ENCODE results near the gene PHACTR3. TPM values are rescaled to one million over a fixed set of nuclear protein-coding genes. Genes with fewer than 3 reads are reported as not detected.

Gene PHACTR3
- total RNA-seq, 2 experiments from 2014 or later, result not detected

DNA sequence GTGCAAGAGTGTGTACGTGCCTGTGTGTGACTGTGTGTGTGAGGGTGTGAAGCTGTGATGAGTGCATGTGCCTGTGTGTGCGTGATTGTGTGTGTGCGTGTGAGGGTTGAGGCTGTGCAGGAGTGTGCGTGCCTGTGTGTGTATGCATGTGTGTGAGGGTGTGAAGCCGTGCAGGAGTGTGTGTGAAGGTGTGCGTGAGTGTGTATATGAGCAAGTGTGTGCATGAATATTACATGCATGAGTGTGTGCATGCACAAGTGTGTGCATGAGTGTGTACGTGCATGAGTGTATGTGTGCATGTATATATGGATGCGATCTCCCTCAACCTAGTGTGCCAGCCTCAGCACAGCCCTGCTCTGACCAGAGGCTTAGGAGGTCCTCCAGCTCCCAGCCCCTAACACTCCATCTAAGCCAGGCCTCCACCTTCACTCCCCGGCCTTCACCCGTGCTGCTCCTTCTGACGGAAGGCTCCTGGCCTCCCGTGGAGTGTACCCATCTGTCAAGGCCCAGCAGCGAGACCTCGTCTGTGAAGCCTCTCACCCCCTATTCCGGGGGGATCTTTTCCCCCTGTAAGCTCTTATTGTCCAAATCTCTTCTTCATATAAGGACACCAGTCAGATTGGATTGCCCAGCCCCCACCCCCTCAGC lies 19.9 kb upstream of the PHACTR3 start:
- intact Hi-C loops (cut with micrococcal nuclease), result no loop called here
- H3K27ac Mint-ChIP-seq, result no peak overlapping the region
- DNase-seq, result no peak

DNA sequence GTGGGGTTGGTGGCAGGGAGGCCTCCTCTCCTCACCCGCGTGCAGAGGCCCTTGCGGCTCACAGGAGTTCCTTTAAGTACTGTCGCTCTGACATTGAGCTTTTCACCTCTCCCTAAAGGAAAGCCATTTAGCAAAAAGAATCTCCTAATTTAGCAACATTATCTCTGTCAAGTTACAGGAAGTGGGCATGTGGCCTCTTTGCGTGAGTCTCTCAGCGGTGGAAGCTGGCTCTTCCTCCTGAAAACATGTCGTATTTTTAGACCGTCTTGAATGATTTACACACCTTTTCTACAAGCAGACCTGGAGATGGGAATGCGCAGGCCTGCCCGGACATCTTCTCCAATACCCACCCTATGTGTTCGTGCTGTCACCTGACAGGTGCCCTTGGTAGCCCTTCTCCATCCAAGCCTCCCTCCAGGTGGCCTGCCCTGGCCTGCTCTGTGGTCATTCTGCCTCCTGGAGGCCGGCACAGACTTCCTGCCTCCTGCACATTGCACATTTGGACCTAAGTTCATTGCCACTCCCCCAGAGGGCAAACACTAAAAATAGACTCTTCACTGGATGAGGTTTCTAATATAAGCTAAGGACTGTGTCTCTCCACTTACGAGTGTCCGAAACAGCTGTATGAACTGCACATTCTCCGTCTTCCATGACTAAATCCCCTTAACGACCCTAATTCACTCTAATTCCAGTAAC lies 18.5 kb upstream of the PHACTR3 start:
- Mint-ChIP-seq H3K36me3 (no peaks in the 10 kb centered on the region), H3K9me3 (no peaks in the 10 kb centered on the region), H3K27me3 (peaks cover 3% of the 10 kb centered on the region), H3K4me1 (ENCODE audit: low read depth) (no peaks in the 10 kb centered on the region), H3K27ac (no peak overlapping the region), H3K4me3 (no peak overlapping the region)
- DNase-seq, result no peak
- intact Hi-C loops (cut with micrococcal nuclease), result no loop called here
- ChIA-PET CTCF (interaction anchor here (1.0 kb wide), 1 partner anchor 14 kb away, joined by 4 read pairs; no protein-coding TSS in a partner anchor), POLR2A (no interaction called here)

More for the DNA sequence above, 19.9 kb upstream of the PHACTR3 start:
- Mint-ChIP-seq H3K27me3 (peaks cover 6% of the 10 kb centered on the region), H3K36me3 (no peaks in the 10 kb centered on the region), H3K4me1 (ENCODE audit: low read depth) (no peaks in the 10 kb centered on the region), H3K9me3 (no peaks in the 10 kb centered on the region), H3K4me3 (no peak overlapping the region)
- ChIA-PET CTCF (no interaction called here), POLR2A (no interaction called here)

DNA sequence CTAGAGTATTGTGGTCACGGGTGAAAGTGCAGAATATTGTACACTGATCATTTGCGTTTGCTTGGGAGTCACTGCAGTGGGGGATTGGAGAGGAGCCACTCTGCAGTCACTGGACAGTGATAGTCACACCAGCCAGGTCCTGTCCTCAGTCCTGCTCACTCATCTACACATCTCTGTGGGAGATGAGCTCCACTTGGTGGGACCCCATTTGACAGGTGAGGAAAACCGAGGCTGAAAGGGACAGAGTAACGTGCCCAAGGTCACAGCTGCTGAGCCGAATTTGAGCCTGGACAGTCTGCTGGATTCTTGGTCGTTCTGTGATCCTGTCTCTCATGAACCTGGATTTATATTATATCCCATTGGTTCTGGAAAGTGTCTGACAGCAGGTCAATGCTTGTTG lies 17.7 kb upstream of the PHACTR3 start:
- peaks cover 3% of the 10 kb centered on the region for H3K27me3 Mint-ChIP-seq
- H3K4me3 Mint-ChIP-seq, result no peak overlapping the region
- no peaks in the 10 kb centered on the region for H3K36me3 Mint-ChIP-seq
- no peaks in the 10 kb centered on the region for H3K9me3 Mint-ChIP-seq
- DNase-seq, result no peak
- no peaks in the 10 kb centered on the region for H3K4me1 Mint-ChIP-seq (ENCODE audit: low read depth)
- ChIA-PET CTCF (no interaction called here), POLR2A (no interaction called here)
- intact Hi-C loops (cut with micrococcal nuclease), result no loop called here
- no peak overlapping the region for H3K27ac Mint-ChIP-seq

DNA sequence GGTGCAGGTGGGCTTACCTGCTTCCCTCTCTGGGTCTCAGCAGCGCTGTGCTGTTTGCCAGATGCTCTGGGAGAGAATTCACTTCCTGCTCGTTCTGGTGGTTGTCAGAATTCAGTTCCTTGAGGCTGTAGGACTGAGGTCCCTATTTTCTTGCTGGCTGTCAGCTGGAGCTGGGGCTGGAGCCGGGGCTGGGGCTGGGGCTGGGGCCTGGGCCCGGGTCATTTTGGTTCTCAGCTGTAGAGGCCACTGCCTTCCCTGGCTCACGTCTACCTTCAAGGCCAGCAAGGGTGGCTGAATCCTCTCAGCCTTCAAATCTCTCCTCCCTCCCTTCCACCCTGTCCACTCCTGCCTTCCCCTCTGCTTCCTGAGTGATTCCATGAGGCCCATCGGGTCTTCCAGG lies 16.8 kb upstream of the PHACTR3 start:
- Mint-ChIP-seq H3K4me1 (ENCODE audit: low read depth) (no peaks in the 10 kb centered on the region), H3K36me3 (no peaks in the 10 kb centered on the region), H3K9me3 (no peaks in the 10 kb centered on the region), H3K27ac (no peak overlapping the region), H3K4me3 (no peak overlapping the region), H3K27me3 (peaks cover 7% of the 10 kb centered on the region)
- POLR2A ChIA-PET, result no interaction called here
- no peak for DNase-seq
- intact Hi-C loops (cut with micrococcal nuclease), result no loop called here
- CTCF ChIA-PET, result no interaction called here

DNA sequence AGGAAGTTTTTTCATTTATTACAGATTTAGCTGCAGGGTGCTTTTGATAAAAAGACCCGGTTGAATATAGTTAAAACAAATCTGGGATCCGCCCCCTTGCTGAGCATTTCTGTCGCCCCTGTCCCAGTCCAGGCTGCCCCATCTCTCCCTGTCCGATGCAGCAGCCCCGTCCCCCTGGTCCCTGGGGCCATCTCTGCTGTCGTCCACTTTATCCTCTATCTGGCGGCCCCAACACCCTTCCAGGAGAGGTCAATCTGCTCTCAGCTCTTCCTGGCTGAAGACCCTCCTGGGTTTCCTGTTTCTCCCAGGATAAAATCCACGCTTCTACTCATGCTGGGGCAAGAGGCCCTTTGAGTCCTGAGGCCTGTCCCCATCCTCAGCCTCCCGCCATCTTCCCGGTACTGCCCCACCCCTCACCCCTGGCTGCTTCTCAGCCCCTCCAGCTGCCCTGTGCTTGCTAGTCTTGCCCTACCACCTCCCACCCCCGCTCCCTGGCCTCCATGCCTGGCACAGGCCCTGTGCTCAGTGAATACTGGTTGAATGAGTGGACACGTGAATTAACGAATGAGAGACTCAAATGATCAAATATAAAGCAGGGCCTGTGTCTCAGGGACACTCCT lies 16.0 kb upstream of the PHACTR3 start:
- intact Hi-C loops (cut with micrococcal nuclease), result no loop called here
- ChIA-PET CTCF (no interaction called here), POLR2A (no interaction called here)
- H3K4me1 Mint-ChIP-seq (ENCODE audit: low read depth), result no peaks in the 10 kb centered on the region
- no peak overlapping the region for H3K27ac Mint-ChIP-seq
- H3K9me3 Mint-ChIP-seq, result no peaks in the 10 kb centered on the region
- H3K4me3 Mint-ChIP-seq, result no peak overlapping the region
- no peaks in the 10 kb centered on the region for H3K36me3 Mint-ChIP-seq
- H3K27me3 Mint-ChIP-seq, result peaks cover 7% of the 10 kb centered on the region
- DNase-seq, result no peak

DNA sequence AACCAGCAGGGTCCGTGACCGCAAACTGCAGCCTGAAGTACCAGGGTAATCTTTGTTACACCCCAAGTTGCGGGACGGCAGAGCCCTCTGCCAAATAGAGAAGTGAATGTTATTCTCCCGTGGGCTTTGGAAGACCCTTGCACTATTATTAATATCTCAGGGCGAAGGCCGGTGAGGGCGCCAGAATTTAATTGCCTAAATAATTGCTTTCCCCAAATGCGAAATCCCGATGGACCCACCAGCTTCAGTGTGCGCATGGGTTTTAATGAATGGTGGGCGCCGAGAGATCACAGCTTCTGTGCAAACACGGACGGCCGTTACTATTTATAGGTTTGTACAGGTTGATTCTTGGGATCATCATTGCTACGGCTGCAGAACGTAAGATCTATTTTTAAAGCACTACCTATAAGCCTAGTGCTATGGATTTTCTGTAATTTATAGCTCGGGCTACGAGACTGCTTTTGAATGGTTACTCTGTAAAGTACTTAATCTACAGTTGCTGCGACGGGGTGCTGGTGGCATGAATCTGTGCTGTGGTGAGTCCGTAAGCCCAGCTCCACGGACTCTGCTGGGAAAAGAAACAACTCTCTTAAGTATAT lies 15.2 kb upstream of the PHACTR3 start:
- POLR2A ChIA-PET, result no interaction called here

DNA sequence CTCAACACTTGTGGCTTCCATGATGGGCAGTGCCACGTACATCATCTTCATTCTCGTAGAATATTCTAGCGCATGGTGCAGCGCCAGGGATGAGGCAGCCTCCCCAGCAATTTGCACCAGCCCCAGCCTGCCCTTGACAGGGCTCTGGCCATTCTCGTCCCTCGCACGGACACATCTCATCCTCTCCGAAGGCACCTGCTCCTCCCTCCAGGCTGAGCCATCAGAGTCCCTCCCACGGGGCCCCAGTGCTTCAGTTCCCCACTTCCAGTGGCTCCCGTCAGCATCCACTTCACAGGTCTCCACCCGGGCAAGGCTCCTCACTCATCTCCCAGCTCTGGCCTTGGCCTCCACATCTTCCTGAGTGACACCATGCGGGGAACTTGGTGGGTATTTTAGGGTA lies 13.3 kb upstream of the PHACTR3 start:
- Mint-ChIP-seq H3K27ac (no peak overlapping the region), H3K36me3 (no peaks in the 10 kb centered on the region), H3K4me3 (no peak overlapping the region), H3K27me3 (peaks cover 16% of the 10 kb centered on the region), H3K9me3 (no peaks in the 10 kb centered on the region), H3K4me1 (ENCODE audit: low read depth) (no peaks in the 10 kb centered on the region)
- POLR2A ChIA-PET, result no interaction called here
- intact Hi-C loops (cut with micrococcal nuclease), result no loop called here
- DNase-seq, result no peak
- CTCF ChIA-PET, result no interaction called here

More for the DNA sequence above, 15.2 kb upstream of the PHACTR3 start:
- CTCF ChIA-PET, result interaction anchor here (0.7 kb wide), 1 partner anchor 9 kb away, joined by 3 read pairs; no protein-coding TSS in a partner anchor
- H3K4me3 Mint-ChIP-seq, result no peak overlapping the region
- intact Hi-C loops (cut with micrococcal nuclease), result no loop called here
- no peaks in the 10 kb centered on the region for H3K9me3 Mint-ChIP-seq
- no peak for DNase-seq
- peaks cover 7% of the 10 kb centered on the region for H3K27me3 Mint-ChIP-seq
- no peak overlapping the region for H3K27ac Mint-ChIP-seq
- H3K4me1 Mint-ChIP-seq (ENCODE audit: low read depth), result no peaks in the 10 kb centered on the region
- H3K36me3 Mint-ChIP-seq, result no peaks in the 10 kb centered on the region

DNA sequence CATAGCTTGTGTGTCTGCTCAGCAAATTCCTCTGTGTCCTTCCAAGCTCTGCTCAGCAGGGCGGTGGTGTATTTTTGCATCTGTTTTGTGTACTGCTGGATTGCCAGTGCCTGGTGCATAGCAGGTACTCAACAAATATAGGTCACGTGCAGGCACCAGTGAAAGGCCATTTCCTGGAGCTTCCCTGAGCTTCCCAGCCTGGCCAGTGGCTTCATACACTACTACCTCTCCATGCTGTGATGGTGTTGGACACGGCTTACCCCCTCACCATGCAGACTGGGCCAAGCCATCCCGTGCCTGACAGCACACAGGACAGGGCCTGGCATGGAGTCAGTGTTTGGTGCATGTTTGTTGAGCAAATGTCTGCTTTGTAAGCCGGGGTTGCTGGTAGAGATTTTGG lies 7.7 kb upstream of the PHACTR3 start:
- H3K27ac Mint-ChIP-seq, result no peak overlapping the region
- CTCF ChIA-PET, result no interaction called here
- no peak overlapping the region for H3K4me3 Mint-ChIP-seq
- POLR2A ChIA-PET, result no interaction called here
- no peaks in the 10 kb centered on the region for H3K36me3 Mint-ChIP-seq
- H3K9me3 Mint-ChIP-seq, result no peaks in the 10 kb centered on the region
- intact Hi-C loops (cut with micrococcal nuclease), result no loop called here
- no peaks in the 10 kb centered on the region for H3K4me1 Mint-ChIP-seq (ENCODE audit: low read depth)
- no peak for DNase-seq
- peaks cover 30% of the 10 kb centered on the region for H3K27me3 Mint-ChIP-seq

DNA sequence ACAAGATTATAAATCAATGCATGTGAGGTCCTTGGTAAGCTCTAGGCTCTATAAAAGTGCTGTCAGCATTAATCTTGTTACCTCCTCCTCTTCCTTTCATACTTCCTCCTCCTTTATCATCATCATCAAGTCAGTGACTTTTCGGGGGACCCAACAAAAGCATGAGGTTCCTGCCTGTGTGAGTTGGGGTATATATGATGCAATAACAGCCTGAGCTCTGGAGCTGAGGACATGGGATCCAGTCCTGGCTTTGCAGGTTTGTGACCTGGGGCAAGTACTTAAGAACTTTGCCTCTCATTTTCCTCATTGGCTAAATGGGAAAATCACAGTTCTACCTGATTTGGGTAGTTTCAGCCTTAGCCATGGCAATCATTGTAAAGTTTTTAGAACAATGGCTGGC lies 7.1 kb upstream of the PHACTR3 start:
- Mint-ChIP-seq H3K27ac (no peak overlapping the region), H3K36me3 (no peaks in the 10 kb centered on the region), H3K4me1 (ENCODE audit: low read depth) (no peaks in the 10 kb centered on the region), H3K4me3 (no peak overlapping the region), H3K27me3 (peaks cover 29% of the 10 kb centered on the region), H3K9me3 (no peaks in the 10 kb centered on the region)
- intact Hi-C loops (cut with micrococcal nuclease), result no loop called here
- ChIA-PET CTCF (interaction anchor here (0.9 to 2.0 kb wide), 2 partner anchors 24 to 253 kb away, joined by 3 to 5 read pairs; no protein-coding TSS in a partner anchor), POLR2A (no interaction called here)
- DNase-seq, result no peak

DNA sequence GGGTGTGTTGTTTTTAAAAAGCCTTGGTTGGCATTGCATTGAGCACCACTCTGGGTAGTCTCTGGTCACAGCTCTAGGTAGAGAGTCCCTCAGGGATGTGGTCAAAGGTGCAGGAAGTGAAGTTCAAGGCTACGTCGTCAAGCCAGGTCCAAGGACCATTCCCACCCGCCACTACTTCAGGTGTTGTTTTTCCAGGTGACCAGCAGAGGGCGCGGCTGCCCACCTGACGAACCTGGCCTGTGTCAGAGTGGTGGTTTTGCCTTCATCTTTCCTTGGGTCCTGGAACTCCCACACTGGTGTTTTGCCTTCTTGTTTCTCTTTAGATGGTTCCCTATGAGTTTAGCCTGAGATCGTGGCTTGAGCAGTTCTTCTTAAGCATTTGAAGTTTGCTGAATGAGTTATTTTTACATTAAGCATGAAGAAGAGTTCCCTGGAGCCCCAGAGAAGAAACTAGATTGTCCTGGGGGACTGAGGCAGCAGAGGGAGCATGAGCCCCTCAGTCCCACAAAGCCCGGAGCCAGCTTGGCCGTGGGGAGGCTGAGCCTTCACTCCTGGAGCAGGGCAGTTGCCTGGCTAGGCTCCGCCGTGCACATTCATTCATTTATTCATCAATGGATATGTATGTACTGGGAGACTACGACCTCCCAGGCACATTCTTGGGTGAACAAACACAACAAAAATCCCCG lies 5.6 kb upstream of the PHACTR3 start:
- DNase-seq, result peak; percentile 48
- ChIA-PET POLR2A (no interaction called here), CTCF (interaction anchor here (0.6 to 3.5 kb wide), 7 partner anchors 9 to 251 kb away, joined by 3 to 10 read pairs (median 3); no protein-coding TSS in a partner anchor)
- intact Hi-C loops (cut with micrococcal nuclease), result loop anchor here (2.0 kb wide), 1 partner anchor 152 kb away; no protein-coding TSS in a partner anchor
- Mint-ChIP-seq H3K27me3 (peaks cover 41% of the 10 kb centered on the region), H3K4me1 (ENCODE audit: low read depth) (no peaks in the 10 kb centered on the region), H3K27ac (no peak overlapping the region), H3K9me3 (no peaks in the 10 kb centered on the region), H3K36me3 (no peaks in the 10 kb centered on the region), H3K4me3 (no peak overlapping the region)

DNA sequence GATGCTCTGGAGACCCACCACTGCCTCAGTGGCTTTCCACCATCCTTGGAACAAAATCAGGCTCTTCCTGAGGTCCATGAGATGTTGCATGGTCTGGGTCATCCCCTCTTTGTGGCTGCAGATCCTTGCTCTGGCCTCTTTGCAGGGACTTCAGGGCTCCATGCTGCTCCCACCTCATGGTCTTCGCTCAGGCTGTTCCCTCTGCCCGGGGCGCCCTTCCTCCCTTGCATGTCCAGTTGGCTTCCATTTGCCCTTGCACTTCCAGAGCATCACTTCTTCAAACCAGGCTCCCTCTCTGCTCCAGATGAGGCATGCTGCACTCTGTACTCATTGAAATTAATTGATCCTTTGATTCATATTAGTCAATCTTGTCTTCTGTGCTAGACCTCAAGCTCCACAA lies 4.4 kb upstream of the PHACTR3 start:
- Mint-ChIP-seq H3K9me3 (no peaks in the 10 kb centered on the region), H3K27me3 (peaks cover 41% of the 10 kb centered on the region), H3K4me3 (no peak overlapping the region), H3K27ac (no peak overlapping the region), H3K4me1 (ENCODE audit: low read depth) (no peaks in the 10 kb centered on the region), H3K36me3 (no peaks in the 10 kb centered on the region)
- no peak for DNase-seq
- CTCF ChIA-PET, result interaction anchor here (3.5 kb wide), 1 partner anchor 29 kb away, joined by 10 read pairs; no protein-coding TSS in a partner anchor
- POLR2A ChIA-PET, result no interaction called here
- intact Hi-C loops (cut with micrococcal nuclease), result loop anchor here (2.0 to 10.0 kb wide), 2 partner anchors 151 to 245 kb away; no protein-coding TSS in a partner anchor

DNA sequence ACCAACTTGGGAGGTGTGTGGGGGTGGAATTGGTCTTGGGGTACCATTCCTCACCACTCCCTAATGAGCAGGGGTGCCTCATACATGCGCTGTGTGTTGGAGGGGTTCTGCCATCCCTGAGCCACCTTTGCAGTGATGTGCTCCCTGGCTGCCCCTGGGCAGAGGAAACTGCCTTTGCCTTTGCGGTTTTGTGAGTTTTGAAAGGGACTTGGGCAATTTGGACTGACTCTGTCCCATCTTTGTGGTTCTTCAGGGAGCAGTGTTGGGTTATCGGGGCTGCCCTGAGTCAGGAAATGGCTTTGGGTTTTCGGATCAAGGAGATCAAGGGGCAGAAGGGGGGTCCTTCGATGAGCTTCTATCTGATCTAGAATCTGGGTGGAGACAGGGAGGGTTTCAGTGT lies 3.9 kb upstream of the PHACTR3 start:
- ChIA-PET CTCF (interaction anchor here (3.5 kb wide), 1 partner anchor 29 kb away, joined by 10 read pairs; no protein-coding TSS in a partner anchor), POLR2A (no interaction called here)
- peaks cover 40% of the 10 kb centered on the region for H3K27me3 Mint-ChIP-seq

More for the DNA sequence above, 3.9 kb upstream of the PHACTR3 start:
- DNase-seq, result no peak
- Mint-ChIP-seq H3K9me3 (no peaks in the 10 kb centered on the region), H3K36me3 (no peaks in the 10 kb centered on the region), H3K4me3 (no peak overlapping the region), H3K4me1 (ENCODE audit: low read depth) (no peaks in the 10 kb centered on the region), H3K27ac (no peak overlapping the region)
- intact Hi-C loops (cut with micrococcal nuclease), result loop anchor here (10.0 kb wide), 1 partner anchor 244 kb away; no protein-coding TSS in a partner anchor
